CD14-positive monocyte (primary cell): ENCODE results near the gene TPRX2. TPM values are rescaled to one million over a fixed set of nuclear protein-coding genes. Genes with fewer than 3 reads are reported as not detected.
"Not testable (repeated sequence)": the region's sequence is repeated elsewhere in the genome, so short reads cannot be mapped to it uniquely, and the experiment has no call there.

Experiments
- DNase-seq, 3 donors: peaks; one replicate each; pipeline ENCODE4 v3.0.0-alpha.2; 2011 to 2022
- H2AFZ ChIP-seq: 2 replicates; pipeline ENCODE4 v1.6.0; 2012; ENCODE audit warnings: mild to moderate bottlenecking, low read depth, low read length, inconsistent platforms; ENCODE audit not compliant: insufficient read depth, poor library complexity, severe bottlenecking
- H3K27ac ChIP-seq, 2 donors: 1 replicate in 1 of 2; 2 replicates in 1 of 2; pipeline ENCODE4 v1.5.1; 2012 to 2013; ENCODE audit warnings: low read length in 2 of 2, control low read depth in 1 of 2, inconsistent platforms in 1 of 2, low read depth in 1 of 2, mild to moderate bottlenecking in 1 of 2
- H3K27me3 ChIP-seq, 2 donors: one replicate each; pipeline versions ENCODE4 v1.6.0 to v1.6.1; 2011 to 2013; ENCODE audit warnings: low read length in 2 of 2; ENCODE audit not compliant: control insufficient read depth in 2 of 2, insufficient read depth in 2 of 2
- H3K36me3 ChIP-seq, 2 donors: replicated peaks in 1 of 2; 1 replicate in 1 of 2; 2 replicates in 1 of 2; pipeline versions ENCODE4 v1.5.1 to v1.6.1; 2012 to 2013; ENCODE audit warnings: low read length in 2 of 2, control low read depth in 1 of 2, inconsistent platforms in 1 of 2, mild to moderate bottlenecking in 1 of 2; ENCODE audit not compliant: insufficient read depth in 2 of 2, control insufficient read depth in 1 of 2
- H3K4me1 ChIP-seq, 2 donors: 1 replicate in 1 of 2; 2 replicates in 1 of 2; pipeline versions ENCODE4 v1.5.1 to v1.6.1; 2012 to 2013; ENCODE audit warnings: low read length in 2 of 2, control low read depth in 1 of 2, inconsistent platforms in 1 of 2, mild to moderate bottlenecking in 1 of 2, moderate library complexity in 1 of 2; ENCODE audit not compliant: insufficient read depth in 2 of 2, control insufficient read depth in 1 of 2
- H3K4me2 ChIP-seq: replicated peaks from 2 replicates; pipeline ENCODE3; 2012; ENCODE audit warnings: low read length, moderate library complexity, mild to moderate bottlenecking; ENCODE audit not compliant: poor library complexity, severe bottlenecking; ENCODE audit errors: extremely low read depth
- H3K4me3 ChIP-seq, 3 experiments: fragments of 200-600 bp in 1 of 3; sonication (generic) in 1 of 3; replicated peaks in 1 of 3; 1 replicate in 2 of 3; 2 replicates in 1 of 3; pipeline ENCODE4 v1.5.1; 2011 to 2013; ENCODE audit warnings: low read length in 3 of 3, mild to moderate bottlenecking in 3 of 3, control low read depth in 2 of 3, low read depth in 2 of 3, inconsistent platforms in 1 of 3, moderate library complexity in 1 of 3
- H3K79me2 ChIP-seq: 2 replicates; pipeline ENCODE4 v1.6.0; 2012; ENCODE audit warnings: mild to moderate bottlenecking, control low read depth, inconsistent platforms, low read length, moderate library complexity; ENCODE audit not compliant: insufficient read depth
- H3K9ac ChIP-seq: 2 replicates; pipeline ENCODE4 v1.6.0; 2017; ENCODE audit warnings: low read length, mild to moderate bottlenecking; ENCODE audit not compliant: insufficient read depth, poor library complexity, severe bottlenecking
- H3K9me3 ChIP-seq, 2 donors: replicated peaks in 1 of 2; 1 replicate in 1 of 2; 2 replicates in 1 of 2; pipeline versions ENCODE4 v1.5.1 to v1.6.1; 2012 to 2013; ENCODE audit warnings: low read length in 2 of 2, control low read depth in 1 of 2; ENCODE audit not compliant: control insufficient read depth in 1 of 2, insufficient read depth in 1 of 2
- H4K20me1 ChIP-seq: 2 replicates; pipeline ENCODE4 v1.6.0; 2012; ENCODE audit warnings: mild to moderate bottlenecking, low read length, control low read depth, moderate library complexity; ENCODE audit not compliant: insufficient read depth
- H3K27ac Mint-ChIP-seq, 7 donors: one replicate each; pipeline ENCODE4 v1.8.0; 2020; ENCODE audit warnings: mild to moderate bottlenecking in 7 of 7, mixed read lengths in 7 of 7, moderate library complexity in 6 of 7, inconsistent platforms in 2 of 7
- H3K27me3 Mint-ChIP-seq, 3 donors: one replicate each; pipeline ENCODE4 v1.8.0; 2021 to 2022; ENCODE audit warnings: low read depth in 3 of 3, mild to moderate bottlenecking in 3 of 3, mixed read lengths in 3 of 3, moderate library complexity in 3 of 3, inconsistent platforms in 1 of 3
- H3K36me3 Mint-ChIP-seq, 2 donors: one replicate each; pipeline ENCODE4 v1.8.0; 2020; ENCODE audit warnings: mixed read lengths in 2 of 2, inconsistent platforms in 1 of 2, mild to moderate bottlenecking in 1 of 2
- H3K4me1 Mint-ChIP-seq: one replicate; pipeline ENCODE4 v1.8.0; 2020; ENCODE audit warnings: mild to moderate bottlenecking, mixed read lengths
- H3K4me3 Mint-ChIP-seq, 2 donors: one replicate each; pipeline ENCODE4 v1.8.0; 2020; ENCODE audit warnings: mild to moderate bottlenecking in 2 of 2, mixed read lengths in 2 of 2, moderate library complexity in 1 of 2
- H3K9me3 Mint-ChIP-seq, 7 donors: one replicate each; pipeline ENCODE4 v1.8.0; 2020 to 2022; ENCODE audit warnings: mixed read lengths in 7 of 7, mild to moderate bottlenecking in 6 of 7, moderate library complexity in 6 of 7, inconsistent platforms in 2 of 7
- WGBS: methylation state at CpG from one replicate; pipeline ENCODE4 v1.1.5; 2013; ENCODE audit warnings: missing lambda C conversion rate; ENCODE audit not compliant: insufficient coverage; 5-methylcytosine and 5-hydroxymethylcytosine counted together
- intact Hi-C, 2 donors: fragments of 100-400 bp; cut with micrococcal nuclease; formaldehyde crosslinking; loops; one replicate each; pipeline versions ENCODE4 v1.15.0 to v1.15.1; 2023
- polyA plus RNA-seq, 3 donors: library from polyadenylated mRNA; depleted of rRNA in 1 of 3; unstranded in 2 of 3; stranded (reverse) in 1 of 3; fragments of 300-500 nt in 2 of 3; fragments of >200 nt in 1 of 3; fragmentation: Illumina TruSeq in 2 of 3; gene quantifications; 1 replicate in 2 of 3; 2 replicates in 1 of 3; pipeline ENCODE4 v1.2.3, GENCODE V29; 2012 to 2021
- TF ChIP-seq, protein P1 (sequence below): fragments of 200-600 bp; IDR thresholded peaks from one replicate; pipeline ENCODE4 v1.8.0; 2022; ENCODE audit warnings: antibody characterized with exemption, mild to moderate bottlenecking

TPRX2 gene
- polyA plus RNA-seq, 3 donors, result not detected

DNA sequence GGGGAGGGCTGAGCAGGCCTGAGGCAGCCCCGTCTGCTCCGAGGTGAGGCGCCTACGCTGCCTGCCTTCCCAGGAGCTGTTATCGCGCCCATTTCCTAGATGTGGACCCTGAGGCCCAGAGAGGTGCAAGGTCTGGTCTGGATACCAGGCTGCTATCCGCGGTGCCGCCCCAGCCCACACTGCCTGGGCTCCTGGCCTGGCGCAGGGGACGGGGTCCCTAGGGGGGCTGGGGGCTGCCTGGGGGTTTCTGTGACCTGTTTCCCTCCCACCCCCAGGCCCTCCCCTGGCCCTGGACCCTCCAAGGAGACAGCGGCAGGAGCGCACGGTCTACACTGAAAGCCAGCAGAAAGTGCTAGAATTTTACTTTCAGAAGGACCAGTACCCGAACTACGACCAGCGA is 803 bp downstream of the TPRX2 start:
- H3K27ac Mint-ChIP-seq, H3K27ac ChIP-seq, H3K4me2 ChIP-seq, intact Hi-C loops, H3K4me1 ChIP-seq, H2AFZ ChIP-seq, H3K27me3 ChIP-seq, H3K4me1 Mint-ChIP-seq, H3K9ac ChIP-seq, DNase-seq, H3K79me2 ChIP-seq, H3K4me3 Mint-ChIP-seq, H3K36me3 ChIP-seq, H4K20me1 ChIP-seq, H3K36me3 Mint-ChIP-seq, H3K4me3 ChIP-seq: not testable (repeated sequence)
- peaks cover 0 to 11% of the 10 kb centered on the region in 2 donors for H3K9me3 ChIP-seq
- 100% methylated on average over 4 of the region's 17 CpGs for WGBS
- peaks cover 22 to 31% (median 24%) of the 10 kb centered on the region in 3 donors for H3K27me3 Mint-ChIP-seq
- H3K9me3 Mint-ChIP-seq, result peaks cover 7 to 19% (median 12%) of the 10 kb centered on the region in 7 donors

DNA sequence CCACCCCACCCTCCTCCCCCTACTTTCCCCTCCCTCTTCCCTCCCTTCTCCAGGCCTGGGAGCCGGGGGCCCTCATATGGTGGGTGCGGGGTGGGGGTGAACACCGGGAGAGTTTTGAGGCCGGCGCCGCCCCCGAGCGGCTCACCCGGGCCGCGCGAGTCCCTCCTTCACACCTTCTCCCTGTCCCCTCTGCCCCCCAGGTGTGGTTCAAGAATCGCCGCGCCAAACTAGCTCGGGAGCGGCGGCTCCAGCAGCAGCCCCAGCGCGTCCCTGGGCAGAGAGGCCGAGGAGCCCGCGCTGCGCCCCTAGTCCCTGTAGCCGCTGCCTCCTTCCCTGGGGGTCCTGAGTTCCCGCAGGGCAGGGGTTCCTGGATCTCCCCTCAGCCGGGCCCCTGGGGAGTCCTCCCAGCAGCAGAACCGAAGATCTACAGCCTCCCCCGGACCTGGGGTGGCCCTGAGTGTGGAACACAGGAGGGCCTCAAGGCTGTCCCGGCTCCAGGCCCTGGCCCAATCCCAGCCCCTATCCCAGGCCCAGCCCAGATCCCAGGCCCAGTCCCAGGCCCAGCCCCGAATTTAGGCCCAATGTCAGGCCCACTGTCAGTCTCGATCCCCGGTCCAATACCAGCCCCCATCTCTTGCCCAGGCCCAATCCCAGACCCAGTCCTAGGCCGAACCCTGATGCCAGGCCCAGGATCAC is 1.7 kb downstream of the TPRX2 start:
- Histone ChIP-seq H2AFZ (no peak overlapping the region), H3K27me3 (no peaks in the 10 kb centered on the region), H3K36me3 (no peaks in the 10 kb centered on the region), H3K9ac (no peak overlapping the region), H3K4me3 (no peak overlapping the region), H3K27ac (no peak overlapping the region), H4K20me1 (no peaks in the 10 kb centered on the region), H3K4me2 (no peak overlapping the region), H3K9me3 (peaks cover 0 to 11% of the 10 kb centered on the region in 2 donors), H3K79me2 (no peaks in the 10 kb centered on the region), H3K4me1 (no peaks in the 10 kb centered on the region)
- Mint-ChIP-seq H3K9me3 (peaks cover 7 to 19% (median 12%) of the 10 kb centered on the region in 7 donors), H3K4me3 (no peak overlapping the region), H3K36me3 (no peaks in the 10 kb centered on the region), H3K27me3 (peaks cover 20 to 31% (median 21%) of the 10 kb centered on the region in 3 donors), H3K27ac (no peak overlapping the region), H3K4me1 (peaks cover 2% of the 10 kb centered on the region)
- intact Hi-C loops, result no loop called here
- WGBS, result 78% methylated on average over 17 of the region's 34 CpGs
- TF ChIP-seq, protein P1, sequence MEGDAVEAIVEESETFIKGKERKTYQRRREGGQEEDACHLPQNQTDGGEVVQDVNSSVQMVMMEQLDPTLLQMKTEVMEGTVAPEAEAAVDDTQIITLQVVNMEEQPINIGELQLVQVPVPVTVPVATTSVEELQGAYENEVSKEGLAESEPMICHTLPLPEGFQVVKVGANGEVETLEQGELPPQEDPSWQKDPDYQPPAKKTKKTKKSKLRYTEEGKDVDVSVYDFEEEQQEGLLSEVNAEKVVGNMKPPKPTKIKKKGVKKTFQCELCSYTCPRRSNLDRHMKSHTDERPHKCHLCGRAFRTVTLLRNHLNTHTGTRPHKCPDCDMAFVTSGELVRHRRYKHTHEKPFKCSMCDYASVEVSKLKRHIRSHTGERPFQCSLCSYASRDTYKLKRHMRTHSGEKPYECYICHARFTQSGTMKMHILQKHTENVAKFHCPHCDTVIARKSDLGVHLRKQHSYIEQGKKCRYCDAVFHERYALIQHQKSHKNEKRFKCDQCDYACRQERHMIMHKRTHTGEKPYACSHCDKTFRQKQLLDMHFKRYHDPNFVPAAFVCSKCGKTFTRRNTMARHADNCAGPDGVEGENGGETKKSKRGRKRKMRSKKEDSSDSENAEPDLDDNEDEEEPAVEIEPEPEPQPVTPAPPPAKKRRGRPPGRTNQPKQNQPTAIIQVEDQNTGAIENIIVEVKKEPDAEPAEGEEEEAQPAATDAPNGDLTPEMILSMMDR, result no peak
- no peak for DNase-seq
